A549 (cell line): Measurements from ENCODE around the gene IQSEC2. TPM values are rescaled to one million over a fixed set of nuclear protein-coding genes. Genes with fewer than 3 reads are reported as not detected.

Source experiments
- ATAC-seq, 2 experiments: fragments of 200-7000 bp in 1 of 2; fragments of >200 bp in 1 of 2; cut with Nextera tagmentation in 1 of 2; cut with Tn5 transposase in 1 of 2; 3 replicates each; pipeline versions ENCODE4 v1.8.0 to v1.9.1; 2018 to 2020; ENCODE audit warnings: mild to moderate bottlenecking in 1 of 2, moderate library complexity in 1 of 2
- CTCF ChIA-PET: fragments of 300-600 bp; sonication (Branson Sonifier 250); formaldehyde crosslinking; extraction: SDS; loops from one replicate; lab custom pipeline; 2021; ENCODE audit warnings: antibody characterized with exemption, inconsistent platforms; lab: Yijun Ruan, JAX
- POLR2A ChIA-PET: fragments of 350-600 bp; formaldehyde crosslinking; extraction: SDS; loops from one replicate; lab custom pipeline; 2021; ENCODE audit warnings: antibody characterized with exemption, inconsistent platforms; lab: Yijun Ruan, JAX
- DNase-seq, 2 experiments: peaks; one replicate each; pipeline versions ENCODE4 v3.0.0 to v3.0.0-alpha.2; 2011 to 2016; ENCODE audit warnings: low read depth in 1 of 2, low spot score in 1 of 2
- FAIRE-seq: peaks from 2 replicates; lab custom pipeline; 2011; peaks lifted over from hg19 to GRCh38; lab: Jason Lieb, UNC
- H3K27ac ChIP-seq, 2 experiments: fragments of >200 bp; sonication (Bioruptor Twin); formaldehyde crosslinking; 3 replicates each; pipeline ENCODE4 v1.5.1; 2016 to 2017
- H3K4me1 ChIP-seq: fragments of >200 bp; sonication (Bioruptor Twin); formaldehyde crosslinking; 3 replicates; pipeline ENCODE4 v1.6.1; 2016
- H3K4me2 ChIP-seq: fragments of >200 bp; sonication (Bioruptor Twin); formaldehyde crosslinking; 3 replicates; pipeline ENCODE4 v1.6.1; 2016
- H3K4me3 ChIP-seq: fragments of >200 bp; sonication (Bioruptor Twin); formaldehyde crosslinking; 3 replicates; pipeline ENCODE4 v1.5.1; 2016
- H3K9me3 ChIP-seq: fragments of >200 bp; sonication (Bioruptor Twin); formaldehyde crosslinking; 3 replicates; pipeline ENCODE4 v1.6.1; 2016
- BHLHE40 ChIP-seq: IDR thresholded peaks from 2 replicates; pipeline ENCODE4 v1.6.1; 2012; ENCODE audit warnings: low read depth, low read length, inconsistent platforms
- CBX2 ChIP-seq: fragments of 200-600 bp; sonication (generic); IDR thresholded peaks from 2 replicates; pipeline ENCODE4 v1.6.1; 2016; ENCODE audit warnings: low read depth, mild to moderate bottlenecking, borderline replicate concordance
- CBX8 ChIP-seq: fragments of 200-600 bp; sonication (generic); IDR thresholded peaks from 2 replicates; pipeline ENCODE4 v1.6.1; 2016
- HDAC2 ChIP-seq: fragments of 200-600 bp; sonication (generic); IDR thresholded peaks from 2 replicates; pipeline ENCODE4 v1.6.1; 2016
- HEYL ChIP-seq: fragments of 250-450 bp; sonication (Bioruptor Pico); IDR thresholded peaks from 2 replicates; pipeline ENCODE4 v1.8.0; 2021; ENCODE audit warnings: mild to moderate bottlenecking, moderate library complexity
- HOXA7 ChIP-seq: fragments of 250-450 bp; sonication (Bioruptor Pico); IDR thresholded peaks from 2 replicates; pipeline ENCODE4 v1.5.0; 2020; ENCODE audit warnings: mild to moderate bottlenecking, moderate library complexity
- HOXB13 ChIP-seq: fragments of 250-450 bp; sonication (Bioruptor Pico); IDR thresholded peaks from 2 replicates; pipeline ENCODE4 v1.5.0; 2020; ENCODE audit warnings: low read depth, mild to moderate bottlenecking, moderate library complexity
- MYC ChIP-seq: IDR thresholded peaks from 2 replicates; pipeline ENCODE4 v1.6.1; 2012; ENCODE audit warnings: mild to moderate bottlenecking, inconsistent platforms, low read length, improper control_type of control experiment, borderline replicate concordance
- RAD21 ChIP-seq, 2 experiments: fragments of >200 bp in 1 of 2; sonication (Bioruptor Twin) in 1 of 2; formaldehyde crosslinking in 1 of 2; IDR thresholded peaks in 1 of 2; conservative IDR thresholded peaks in 1 of 2; 2 replicates in 1 of 2; 3 replicates in 1 of 2; pipeline ENCODE4 v1.6.1; 2012 to 2018; ENCODE audit warnings: inconsistent platforms in 1 of 2
- RARB ChIP-seq: fragments of 250-450 bp; sonication (Bioruptor Pico); IDR thresholded peaks from 2 replicates; pipeline ENCODE4 v1.8.0; 2021; ENCODE audit warnings: mild to moderate bottlenecking, moderate library complexity
- RFX5 ChIP-seq: fragments of 450-650 bp; IDR thresholded peaks from 2 replicates; pipeline ENCODE4 v1.7.1; 2014; ENCODE audit warnings: antibody characterized with exemption, mild to moderate bottlenecking, moderate library complexity
- RNF2 ChIP-seq: fragments of 200-600 bp; sonication (generic); IDR thresholded peaks from 2 replicates; pipeline ENCODE4 v1.6.1; 2016; ENCODE audit warnings: low read depth, mild to moderate bottlenecking, antibody characterized with exemption, moderate library complexity, borderline replicate concordance
- SMC3 ChIP-seq: fragments of >200 bp; sonication (Bioruptor Twin); formaldehyde crosslinking; IDR thresholded peaks from 3 replicates; pipeline ENCODE4 v1.6.1; 2018; ENCODE audit warnings: inconsistent platforms
- TP53 ChIP-seq: fragments of 250-450 bp; sonication (Bioruptor Pico); IDR thresholded peaks from 2 replicates; pipeline ENCODE4 v1.5.0; 2021; ENCODE audit warnings: mild to moderate bottlenecking, moderate library complexity
- ZNF302 ChIP-seq: fragments of 250-450 bp; sonication (Bioruptor Pico); IDR thresholded peaks from 2 replicates; pipeline ENCODE4 v1.9.0; 2021; ENCODE audit warnings: inconsistent platforms, mild to moderate bottlenecking, moderate library complexity
- ZSCAN20 ChIP-seq: fragments of 250-450 bp; sonication (Bioruptor Pico); IDR thresholded peaks from 2 replicates; pipeline ENCODE4 v1.8.0; 2022; ENCODE audit warnings: mild to moderate bottlenecking, moderate library complexity
- WGBS: methylation state at CpG from one replicate; pipeline ENCODE4 v1.1.6; 2017; ENCODE audit errors: missing lambda C conversion rate; 5-methylcytosine and 5-hydroxymethylcytosine counted together
- polyA plus RNA-seq, 4 experiments: library from polyadenylated mRNA; depleted of rRNA in 3 of 4; stranded (reverse); fragments of >200 nt; fragmentation: RNase III in 1 of 4; extraction: RNeasy Plus Mini Kit Qiagen cat#74134 plus additional on column Dnase treatment in 1 of 4; gene quantifications; 2 replicates in 3 of 4; 3 replicates in 1 of 4; pipeline ENCODE4 v1.2.3, GENCODE V29; 2011 to 2017
- TF ChIP-seq, protein P1 (sequence below): fragments of >200 bp; sonication (Bioruptor Twin); formaldehyde crosslinking; IDR thresholded peaks from 2 replicates; pipeline ENCODE4 v1.6.1; 2016
- TF ChIP-seq, protein P2 (sequence below): fragments of >200 bp; sonication (Bioruptor Twin); formaldehyde crosslinking; IDR thresholded peaks from 3 replicates; pipeline ENCODE4 v1.5.1; 2016

Gene IQSEC2
- polyA plus RNA-seq, 2 of the 4 experiments (the other 2 are of a cell fraction), result 28.3 to 37.6 TPM

DNA sequence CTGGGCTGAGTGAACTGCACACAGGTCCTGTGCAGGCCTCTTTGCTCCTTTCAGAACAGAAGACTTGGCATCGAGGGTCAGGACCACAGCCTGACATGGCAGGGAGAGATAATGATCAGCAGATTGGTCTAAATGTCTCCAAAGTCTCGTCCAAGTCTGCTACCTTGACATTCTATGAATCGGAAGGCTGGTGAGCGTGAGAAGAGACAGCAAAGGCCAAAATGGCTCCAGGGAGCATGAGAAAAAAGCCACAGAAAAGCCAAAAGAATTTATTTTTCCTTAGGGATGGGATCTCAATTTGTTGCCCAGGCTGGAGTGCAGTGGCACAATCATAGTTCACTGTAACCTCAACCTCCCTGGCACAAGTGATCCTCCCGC, 32.3 kb upstream of the IQSEC2 start:
- FAIRE-seq, result no peak
- WGBS, result 60% methylated on average over 5 of the region's 5 CpGs
- DNase-seq, result no peak
- no peak overlapping the region for H3K27ac ChIP-seq
- no peak for ATAC-seq
- TF ChIP-seq HEYL (CRISPR knock-in tag), result no peak
- no peak for TF ChIP-seq ZSCAN20 (CRISPR knock-in tag)
- TF ChIP-seq MYC, result no peak
- no peak for TF ChIP-seq TP53
- TF ChIP-seq HDAC2, result no peak
- no peak for TF ChIP-seq CBX8
- TF ChIP-seq RARB (CRISPR knock-in tag), result no peak
- TF ChIP-seq BHLHE40, result no peak
- TF ChIP-seq HOXB13 (CRISPR knock-in tag), result no peak
- TF ChIP-seq, protein P1, sequence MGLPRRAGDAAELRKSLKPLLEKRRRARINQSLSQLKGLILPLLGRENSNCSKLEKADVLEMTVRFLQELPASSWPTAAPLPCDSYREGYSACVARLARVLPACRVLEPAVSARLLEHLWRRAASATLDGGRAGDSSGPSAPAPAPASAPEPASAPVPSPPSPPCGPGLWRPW, result no peak
- TF ChIP-seq, all 56 proteins: peak for 0
- no peaks in the 10 kb centered on the region for H3K9me3 ChIP-seq
- H3K4me3 ChIP-seq, result no peak overlapping the region
- H3K4me1 ChIP-seq, result peaks cover 5% of the 10 kb centered on the region; the same call in 1 of the 3 replicates
- POLR2A ChIA-PET, result interaction anchor here (0.8 kb wide), 1 partner anchor 127 kb away, joined by 3 read pairs; no protein-coding TSS in a partner anchor
- no peak overlapping the region for H3K4me2 ChIP-seq
- CTCF ChIA-PET, result interaction anchor here (0.8 to 13.1 kb wide), 25 partner anchors 7 to 286 kb away, joined by 3 to 174 read pairs (median 6); partner anchors contain the start of genes HSD17B10, IQSEC2, RIBC1 and SMC1A

DNA sequence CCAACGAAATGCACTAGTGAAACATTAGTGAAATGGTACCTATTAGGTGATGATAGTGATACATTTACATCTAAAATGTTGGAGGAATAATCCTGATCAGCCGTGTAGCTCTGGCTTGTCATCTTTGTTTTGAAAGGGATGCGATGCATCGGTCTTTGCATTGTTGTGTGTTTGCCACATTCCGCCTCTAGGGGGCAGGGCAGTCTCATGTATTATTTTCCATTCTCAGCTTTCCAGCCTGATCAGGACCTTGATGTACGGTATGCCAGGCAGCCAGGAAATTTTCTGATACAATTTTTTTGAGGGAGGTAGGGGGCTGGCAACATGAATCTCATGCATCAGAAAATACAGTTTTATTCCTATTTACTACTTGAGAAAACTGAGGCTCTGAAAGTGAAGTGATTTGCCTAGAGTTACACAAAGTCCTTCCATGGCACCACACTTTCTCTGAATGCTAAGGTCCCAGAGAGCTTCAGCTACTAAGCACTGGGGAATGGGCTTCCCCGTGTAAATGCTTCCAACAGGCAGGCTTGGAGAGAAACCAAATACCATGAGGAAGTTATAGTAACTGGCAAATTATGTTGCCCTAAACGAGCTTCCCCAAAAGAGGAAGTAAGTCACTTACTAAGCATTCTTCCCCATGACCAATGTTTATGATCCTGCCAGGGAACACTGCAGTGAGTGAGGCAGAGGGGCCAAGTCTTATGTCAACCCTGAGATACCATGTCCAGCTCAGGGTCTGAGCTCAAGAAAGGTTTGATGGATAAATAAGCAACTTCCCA, 31.8 kb upstream of the IQSEC2 start:
- ATAC-seq, result peak; percentile 68 to 73; a peak in 5 of 6 replicates
- no peak overlapping the region for H3K4me3 ChIP-seq

DNA sequence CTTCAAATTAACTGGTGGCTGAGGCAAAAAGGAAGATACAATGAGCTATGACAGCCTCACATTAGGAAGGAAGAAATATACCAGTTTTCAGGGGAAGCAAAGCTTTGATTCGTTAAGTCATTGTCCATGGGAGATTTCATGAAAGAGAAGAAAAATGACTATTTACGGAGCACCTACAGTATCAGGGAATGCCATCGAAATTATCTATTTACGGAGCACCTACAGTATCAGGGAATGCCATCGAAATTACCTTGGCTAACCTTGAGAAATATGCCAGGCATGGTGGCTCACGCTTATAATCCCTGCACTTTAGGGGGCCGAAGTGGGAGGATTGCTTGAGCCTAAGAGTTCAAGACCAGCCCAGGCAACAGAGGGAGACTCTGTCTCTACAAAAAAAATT, 28.5 kb upstream of the IQSEC2 start:
- no peak overlapping the region for H3K4me3 ChIP-seq
- WGBS, result 62% methylated on average over 7 of the region's 7 CpGs
- POLR2A ChIA-PET, result no interaction called here
- no peak overlapping the region for H3K4me2 ChIP-seq
- H3K9me3 ChIP-seq, result no peaks in the 10 kb centered on the region
- peaks cover 5% of the 10 kb centered on the region; the same call in 1 of the 3 replicates for H3K4me1 ChIP-seq
- no peak for DNase-seq
- CTCF ChIA-PET, result interaction anchor here (0.8 to 13.1 kb wide), 8 partner anchors 10 to 137 kb away, joined by 3 to 174 read pairs (median 36); partner anchors contain the start of genes HSD17B10 and IQSEC2
- no peak for TF ChIP-seq HDAC2
- no peak for TF ChIP-seq ZSCAN20 (CRISPR knock-in tag)
- TF ChIP-seq HOXA7, result no peak
- no peak for TF ChIP-seq ZNF302 (CRISPR knock-in tag)
- TF ChIP-seq TP53, result no peak
- TF ChIP-seq RFX5, result no peak
- no peak for FAIRE-seq
- no peak for ATAC-seq
- H3K27ac ChIP-seq, result no peak overlapping the region

More for the DNA sequence above, 31.8 kb upstream of the IQSEC2 start:
- ChIA-PET POLR2A (interaction anchor here (0.8 to 1.0 kb wide), 3 partner anchors 15 to 128 kb away, joined by 3 read pairs; partner anchors contain the start of genes RIBC1 and SMC1A), CTCF (interaction anchor here (0.6 to 13.1 kb wide), 40 partner anchors 9 to 866 kb away, joined by 3 to 174 read pairs (median 4); partner anchors contain the start of genes HSD17B10, IQSEC2, RIBC1 and SMC1A)
- WGBS, result 6% methylated on average over 8 of the region's 8 CpGs
- TF ChIP-seq, protein P2, sequence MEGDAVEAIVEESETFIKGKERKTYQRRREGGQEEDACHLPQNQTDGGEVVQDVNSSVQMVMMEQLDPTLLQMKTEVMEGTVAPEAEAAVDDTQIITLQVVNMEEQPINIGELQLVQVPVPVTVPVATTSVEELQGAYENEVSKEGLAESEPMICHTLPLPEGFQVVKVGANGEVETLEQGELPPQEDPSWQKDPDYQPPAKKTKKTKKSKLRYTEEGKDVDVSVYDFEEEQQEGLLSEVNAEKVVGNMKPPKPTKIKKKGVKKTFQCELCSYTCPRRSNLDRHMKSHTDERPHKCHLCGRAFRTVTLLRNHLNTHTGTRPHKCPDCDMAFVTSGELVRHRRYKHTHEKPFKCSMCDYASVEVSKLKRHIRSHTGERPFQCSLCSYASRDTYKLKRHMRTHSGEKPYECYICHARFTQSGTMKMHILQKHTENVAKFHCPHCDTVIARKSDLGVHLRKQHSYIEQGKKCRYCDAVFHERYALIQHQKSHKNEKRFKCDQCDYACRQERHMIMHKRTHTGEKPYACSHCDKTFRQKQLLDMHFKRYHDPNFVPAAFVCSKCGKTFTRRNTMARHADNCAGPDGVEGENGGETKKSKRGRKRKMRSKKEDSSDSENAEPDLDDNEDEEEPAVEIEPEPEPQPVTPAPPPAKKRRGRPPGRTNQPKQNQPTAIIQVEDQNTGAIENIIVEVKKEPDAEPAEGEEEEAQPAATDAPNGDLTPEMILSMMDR, result peak; percentile 76
- TF ChIP-seq RNF2, result no peak
- no peak for TF ChIP-seq CBX2
- peak; percentile 54 for TF ChIP-seq SMC3
- peak; percentile 75 to 76 for TF ChIP-seq RAD21 (conservative IDR thresholded peaks at IDR 0.05 in 1 of 2, IDR thresholded peaks at IDR 0.05 in 1 of 2)
- no peak overlapping the region for H3K4me2 ChIP-seq
- DNase-seq (peak; percentile 47 to 70), FAIRE-seq (peak; percentile 97)
- H3K9me3 ChIP-seq, result no peaks in the 10 kb centered on the region
- H3K27ac ChIP-seq, result no peak overlapping the region
- peaks cover 7% of the 10 kb centered on the region; the same call in 2 of the 3 replicates for H3K4me1 ChIP-seq
